ENCODE results near the gene CRTAP. TPM values are rescaled to one million over a fixed set of nuclear protein-coding genes. Genes with fewer than 3 reads are reported as not detected.

The CRTAP gene
- total and polyA plus RNA-seq, 5 donors from 2014 or later, result 44.0 to 112 (median 97.5) TPM

- peaks cover 19% of the 10 kb centered on the region for H3K36me3 ChIP-seq (ENCODE audit: control insufficient read depth, insufficient read depth, low read length)
- H3K4me1 ChIP-seq (ENCODE audit: control insufficient read depth, insufficient read depth, low read length, poor library complexity, severe bottlenecking), result no peaks in the 10 kb centered on the region
- DNase-seq (peak in 1 of 3 donors; percentile 51), ATAC-seq (ENCODE audit: low read depth in 2 of 2) (no peak)
- Mint-ChIP-seq H3K36me3 (peaks cover 43% of the 10 kb centered on the region), H3K9me3 (no peaks in the 10 kb centered on the region), H3K27ac (peak overlapping the region in 1 of 3 donors; percentile 68), H3K27me3 (peaks cover 4% of the 10 kb centered on the region), H3K4me1 (peaks cover 0 to 2% (median 0%) of the 10 kb centered on the region in 4 donors), H3K4me3 (no peak overlapping the region)
- H3K27ac ChIP-seq (ENCODE audit: insufficient read depth, low read length, poor library complexity, severe bottlenecking), result no peak overlapping the region
- H3K4me3 ChIP-seq (ENCODE audit: low read depth, low read length), result no peak overlapping the region
- no peaks in the 10 kb centered on the region for H3K9me3 ChIP-seq (ENCODE audit: control insufficient read depth in 2 of 2, low read length in 2 of 2)
- H3K27me3 ChIP-seq (ENCODE audit: control insufficient read depth, insufficient read depth, low read length), result no peaks in the 10 kb centered on the region
Observed at GRCh38 chr3:33144433-33144832, 30.6 kb downstream of the CRTAP start.

GRCh38 chr3:33145221-33145900 is 31.5 kb downstream of the CRTAP start:
- H3K27me3 Mint-ChIP-seq, result peaks cover 4% of the 10 kb centered on the region
- H3K36me3 Mint-ChIP-seq, result peaks cover 43% of the 10 kb centered on the region
- DNase-seq (no peak), ATAC-seq (ENCODE audit: low read depth in 2 of 2) (no peak)
- H3K9me3 Mint-ChIP-seq, result no peaks in the 10 kb centered on the region
- no peaks in the 10 kb centered on the region for H3K4me1 ChIP-seq (ENCODE audit: control insufficient read depth, insufficient read depth, low read length, poor library complexity, severe bottlenecking)
- H3K36me3 ChIP-seq (ENCODE audit: control insufficient read depth, insufficient read depth, low read length), result peaks cover 19% of the 10 kb centered on the region
- H3K4me3 ChIP-seq (ENCODE audit: low read depth, low read length), result no peak overlapping the region
- peaks cover 0 to 2% (median 0%) of the 10 kb centered on the region in 4 donors for H3K4me1 Mint-ChIP-seq
- H3K27me3 ChIP-seq (ENCODE audit: control insufficient read depth, insufficient read depth, low read length), result no peaks in the 10 kb centered on the region
- H3K27ac ChIP-seq (ENCODE audit: insufficient read depth, low read length, poor library complexity, severe bottlenecking), result no peak overlapping the region
- H3K4me3 Mint-ChIP-seq, result no peak overlapping the region
- no peaks in the 10 kb centered on the region for H3K9me3 ChIP-seq (ENCODE audit: control insufficient read depth in 2 of 2, low read length in 2 of 2)
- H3K27ac Mint-ChIP-seq, result no peak overlapping the region

- no peaks in the 10 kb centered on the region for H3K9me3 ChIP-seq (ENCODE audit: control insufficient read depth in 2 of 2, low read length in 2 of 2)
- H3K27ac ChIP-seq (ENCODE audit: insufficient read depth, low read length, poor library complexity, severe bottlenecking), result no peak overlapping the region
- DNase-seq (no peak), ATAC-seq (ENCODE audit: low read depth in 2 of 2) (no peak)
- no peaks in the 10 kb centered on the region for H3K27me3 ChIP-seq (ENCODE audit: control insufficient read depth, insufficient read depth, low read length)
- Mint-ChIP-seq H3K4me3 (no peak overlapping the region), H3K27ac (no peak overlapping the region), H3K27me3 (peaks cover 4% of the 10 kb centered on the region), H3K9me3 (no peaks in the 10 kb centered on the region), H3K4me1 (peaks cover 0 to 2% (median 0%) of the 10 kb centered on the region in 4 donors), H3K36me3 (peaks cover 43% of the 10 kb centered on the region)
- H3K36me3 ChIP-seq (ENCODE audit: control insufficient read depth, insufficient read depth, low read length), result peaks cover 19% of the 10 kb centered on the region
- H3K4me1 ChIP-seq (ENCODE audit: control insufficient read depth, insufficient read depth, low read length, poor library complexity, severe bottlenecking), result no peaks in the 10 kb centered on the region
- H3K4me3 ChIP-seq (ENCODE audit: low read depth, low read length), result no peak overlapping the region
Observed at GRCh38 chr3:33145901-33146580, 32.2 kb downstream of the CRTAP start.

- H3K27me3 ChIP-seq (ENCODE audit: control insufficient read depth, insufficient read depth, low read length), result no peaks in the 10 kb centered on the region
- Mint-ChIP-seq H3K27ac (peak overlapping the region in 1 of 3 donors; percentile 53), H3K4me3 (no peak overlapping the region), H3K36me3 (peaks cover 35% of the 10 kb centered on the region), H3K27me3 (peaks cover 4% of the 10 kb centered on the region), H3K9me3 (no peaks in the 10 kb centered on the region), H3K4me1 (peaks cover 0 to 2% (median 0%) of the 10 kb centered on the region in 4 donors)
- H3K4me3 ChIP-seq (ENCODE audit: low read depth, low read length), result no peak overlapping the region
- DNase-seq (no peak), ATAC-seq (ENCODE audit: low read depth in 2 of 2) (no peak)
- H3K27ac ChIP-seq (ENCODE audit: insufficient read depth, low read length, poor library complexity, severe bottlenecking), result no peak overlapping the region
- peaks cover 16% of the 10 kb centered on the region for H3K36me3 ChIP-seq (ENCODE audit: control insufficient read depth, insufficient read depth, low read length)
- H3K9me3 ChIP-seq (ENCODE audit: control insufficient read depth in 2 of 2, low read length in 2 of 2), result no peaks in the 10 kb centered on the region
- no peaks in the 10 kb centered on the region for H3K4me1 ChIP-seq (ENCODE audit: control insufficient read depth, insufficient read depth, low read length, poor library complexity, severe bottlenecking)
Observed at GRCh38 chr3:33146791-33147445, 33.1 kb downstream of the CRTAP start.

GRCh38 chr3:33149342-33149741 is 35.5 kb downstream of the CRTAP start:
- peaks cover 12% of the 10 kb centered on the region for H3K27me3 Mint-ChIP-seq
- Histone ChIP-seq H3K4me1 (ENCODE audit: control insufficient read depth, insufficient read depth, low read length, poor library complexity, severe bottlenecking) (no peaks in the 10 kb centered on the region), H3K9me3 (ENCODE audit: control insufficient read depth in 2 of 2, low read length in 2 of 2) (no peaks in the 10 kb centered on the region), H3K4me3 (ENCODE audit: low read depth, low read length) (no peak overlapping the region), H3K27ac (ENCODE audit: insufficient read depth, low read length, poor library complexity, severe bottlenecking) (no peak overlapping the region), H3K36me3 (ENCODE audit: control insufficient read depth, insufficient read depth, low read length) (no peaks in the 10 kb centered on the region), H3K27me3 (ENCODE audit: control insufficient read depth, insufficient read depth, low read length) (peaks cover 9% of the 10 kb centered on the region)
- DNase-seq (no peak), ATAC-seq (ENCODE audit: low read depth in 2 of 2) (no peak)
- no peak overlapping the region for H3K4me3 Mint-ChIP-seq
- peaks cover 0 to 2% (median 0%) of the 10 kb centered on the region in 4 donors for H3K4me1 Mint-ChIP-seq
- no peaks in the 10 kb centered on the region for H3K9me3 Mint-ChIP-seq
- peaks cover 11% of the 10 kb centered on the region for H3K36me3 Mint-ChIP-seq
- no peak overlapping the region for H3K27ac Mint-ChIP-seq

GRCh38 chr3:33152363-33153360 is 38.8 kb downstream of the CRTAP start:
- no peaks in the 10 kb centered on the region for H3K9me3 ChIP-seq (ENCODE audit: control insufficient read depth in 2 of 2, low read length in 2 of 2)
- H3K4me1 Mint-ChIP-seq, result peaks cover 0 to 2% (median 0%) of the 10 kb centered on the region in 4 donors
- no peak overlapping the region for H3K4me3 Mint-ChIP-seq
- no peaks in the 10 kb centered on the region for H3K36me3 Mint-ChIP-seq
- no peak overlapping the region for H3K27ac ChIP-seq (ENCODE audit: insufficient read depth, low read length, poor library complexity, severe bottlenecking)
- H3K27me3 ChIP-seq (ENCODE audit: control insufficient read depth, insufficient read depth, low read length), result peaks cover 13% of the 10 kb centered on the region
- no peaks in the 10 kb centered on the region for H3K9me3 Mint-ChIP-seq
- peaks cover 27% of the 10 kb centered on the region for H3K27me3 Mint-ChIP-seq
- no peaks in the 10 kb centered on the region for H3K4me1 ChIP-seq (ENCODE audit: control insufficient read depth, insufficient read depth, low read length, poor library complexity, severe bottlenecking)
- no peak overlapping the region for H3K4me3 ChIP-seq (ENCODE audit: low read depth, low read length)
- H3K27ac Mint-ChIP-seq, result no peak overlapping the region
- DNase-seq, result no peak
- no peak for ATAC-seq (ENCODE audit: low read depth in 2 of 2)
- H3K36me3 ChIP-seq (ENCODE audit: control insufficient read depth, insufficient read depth, low read length), result no peaks in the 10 kb centered on the region

- H3K9me3 ChIP-seq (ENCODE audit: control insufficient read depth in 2 of 2, low read length in 2 of 2), result no peaks in the 10 kb centered on the region
- ATAC-seq (ENCODE audit: low read depth in 2 of 2), result no peak
- no peak overlapping the region for H3K4me3 ChIP-seq (ENCODE audit: low read depth, low read length)
- no peak overlapping the region for H3K27ac ChIP-seq (ENCODE audit: insufficient read depth, low read length, poor library complexity, severe bottlenecking)
- peaks cover 13% of the 10 kb centered on the region for H3K27me3 ChIP-seq (ENCODE audit: control insufficient read depth, insufficient read depth, low read length)
- no peaks in the 10 kb centered on the region for H3K4me1 ChIP-seq (ENCODE audit: control insufficient read depth, insufficient read depth, low read length, poor library complexity, severe bottlenecking)
- no peaks in the 10 kb centered on the region for H3K36me3 ChIP-seq (ENCODE audit: control insufficient read depth, insufficient read depth, low read length)
- H3K9me3 Mint-ChIP-seq, result peaks cover 0 to 1% (median 0%) of the 10 kb centered on the region in 7 donors
- H3K4me3 Mint-ChIP-seq, result no peak overlapping the region
- no peaks in the 10 kb centered on the region for H3K4me1 Mint-ChIP-seq
- peak overlapping the region in 1 of 3 donors; percentile 18 for H3K27ac Mint-ChIP-seq
- no peaks in the 10 kb centered on the region for H3K36me3 Mint-ChIP-seq
- DNase-seq, result no peak
- H3K27me3 Mint-ChIP-seq, result peaks cover 37% of the 10 kb centered on the region
Observed at GRCh38 chr3:33153782-33154181, 40.0 kb downstream of the CRTAP start.
